GM12878 (cell line): ENCODE data around the gene OR2T2. TPM values are rescaled to one million over a fixed set of nuclear protein-coding genes. Genes with fewer than 3 reads are reported as not detected.
"Not testable (repeated sequence)": the region's sequence is repeated elsewhere in the genome, so short reads cannot be mapped to it uniquely, and the experiment has no call there.

Source experiments
- ATAC-seq: fragments of 200-7000 bp; cut with Tn5 transposase; 3 replicates; pipeline ENCODE4 v1.9.1; 2020; ENCODE audit warnings: mild to moderate bottlenecking, moderate library complexity
- BruUV-seq: library from RNA; stranded (reverse); fragments of 400-500 nt; replicated peaks from 2 replicates; lab custom pipeline; 2021; lab: Mats Ljungman, UMichigan
- CTCF ChIA-PET: fragments of 300-600 bp; sonication (Branson Sonifier 250); formaldehyde crosslinking; extraction: SDS; loops from one replicate; lab custom pipeline; 2021; ENCODE audit warnings: inconsistent platforms; lab: Yijun Ruan, JAX
- POLR2A ChIA-PET: fragments of 350-600 bp; formaldehyde crosslinking; extraction: SDS; loops from one replicate; lab custom pipeline; 2021; ENCODE audit warnings: inconsistent platforms; lab: Charles Lee
- RAD21 ChIA-PET: fragments of 300-600 bp; sonication (Branson Sonifier 250); formaldehyde crosslinking; loops from one replicate; lab custom pipeline; 2023; ENCODE audit warnings: antibody characterized with exemption; ENCODE audit not compliant: unreplicated experiment; lab: Charles Lee
- SMC1A ChIA-PET: fragments of 300-600 bp; sonication (Branson Sonifier 250); formaldehyde crosslinking; loops from one replicate; lab custom pipeline; 2023; ENCODE audit not compliant: unreplicated experiment, uncharacterized antibody; lab: Charles Lee
- DNase-seq: peaks from one replicate; pipeline ENCODE4 v3.0.0-alpha.2; 2011; ENCODE audit warnings: low read depth, low spot score
- FAIRE-seq: peaks from 3 replicates; lab custom pipeline; 2011; peaks lifted over from hg19 to GRCh38; lab: Jason Lieb, UNC
- H2AFZ ChIP-seq: 2 replicates; pipeline ENCODE4 v1.6.0; 2011; ENCODE audit warnings: low read depth, low read length, control low read depth; ENCODE audit not compliant: control insufficient read depth
- H3K27ac ChIP-seq: 2 replicates; pipeline ENCODE4 v1.5.1; 2011; ENCODE audit warnings: control low read depth; ENCODE audit not compliant: control insufficient read depth, insufficient read depth
- H3K27me3 ChIP-seq, 2 experiments: replicated peaks in 1 of 2; 2 replicates each; pipeline versions ENCODE4 v1.6.0 to v1.6.1; 2011; ENCODE audit warnings: low read length in 1 of 2; ENCODE audit not compliant: control insufficient read depth in 2 of 2, insufficient read depth in 2 of 2
- H3K36me3 ChIP-seq, 2 experiments: 2 replicates each; pipeline ENCODE4 v1.5.1; 2011; ENCODE audit warnings: low read length in 1 of 2; ENCODE audit not compliant: control insufficient read depth in 2 of 2, insufficient read depth in 2 of 2
- H3K4me1 ChIP-seq: 2 replicates; pipeline ENCODE4 v1.6.1; 2011; ENCODE audit warnings: mild to moderate bottlenecking, low read length, moderate library complexity, mixed read lengths; ENCODE audit not compliant: control insufficient read depth, insufficient read depth
- H3K4me2 ChIP-seq: 2 replicates; pipeline ENCODE4 v1.6.0; 2011; ENCODE audit warnings: control low read depth; ENCODE audit not compliant: control insufficient read depth, insufficient read depth
- H3K4me3 ChIP-seq: fragments of 200-600 bp; sonication (generic); 2 replicates; pipeline ENCODE4 v1.5.1; 2016
- H3K79me2 ChIP-seq: 2 replicates; pipeline ENCODE4 v1.6.0; 2011; ENCODE audit warnings: low read length; ENCODE audit not compliant: control insufficient read depth, insufficient read depth
- H3K9ac ChIP-seq: 2 replicates; pipeline ENCODE4 v1.8.0; 2011; ENCODE audit warnings: low read length, control low read depth, mixed read lengths; ENCODE audit not compliant: control insufficient read depth, insufficient read depth
- H3K9me3 ChIP-seq: replicated peaks from 3 replicates; pipeline ENCODE4 v1.5.1; 2011; ENCODE audit warnings: mild to moderate bottlenecking, low read length; ENCODE audit not compliant: control insufficient read depth, insufficient read depth
- H4K20me1 ChIP-seq: 2 replicates; pipeline ENCODE4 v1.6.0; 2011; ENCODE audit not compliant: control insufficient read depth, insufficient read depth
- POLR2AphosphoS5 ChIP-seq: IDR thresholded peaks from 2 replicates; pipeline ENCODE4 v1.6.1; 2011; ENCODE audit warnings: mild to moderate bottlenecking, low read length, inconsistent platforms
- WGBS: methylation state at CpG from one replicate; pipeline ENCODE4 v1.1.6; 2016; ENCODE audit warnings: low lambda C conversion rate; ENCODE audit not compliant: insufficient replicate concordance, insufficient coverage; ENCODE audit errors: missing lambda C conversion rate; 5-methylcytosine and 5-hydroxymethylcytosine counted together
- in situ Hi-C: fragments of 300-500 bp; cut with MboI; formaldehyde crosslinking; loops from 9 replicates; pipeline ENCODE4 v1.14.3; 2018; ENCODE audit warnings: mixed read lengths
- intact Hi-C: fragments of 100-400 bp; cut with micrococcal nuclease; formaldehyde crosslinking; loops from one replicate; pipeline ENCODE4 v1.14.2; 2022; ENCODE audit not compliant: unreplicated experiment
- polyA plus RNA-seq, 11 experiments: library from polyadenylated mRNA; depleted of rRNA in 4 of 11; unstranded in 6 of 11; stranded (reverse) in 5 of 11; fragments of >200 nt; fragmentation: Nextera tagmentation in 4 of 11; fragmentation: Illumina TruSeq in 1 of 11; extraction: Ambion mirVana in 4 of 11; extraction: Trizol in 1 of 11; gene quantifications; 1 replicate in 1 of 11; 2 replicates in 10 of 11; pipeline versions ENCODE4 v1.2.1 to v1.2.3, GENCODE V29; 2011 to 2016; ENCODE audit warnings: inconsistent platforms in 2 of 11, missing spikeins in 2 of 11, low read depth in 1 of 11
- total RNA-seq, 4 experiments: library from RNA; depleted of rRNA in 3 of 4; stranded (reverse); fragments of >200 nt in 3 of 4; fragmentation: Illumina TruSeq in 1 of 4; extraction: Trizol in 1 of 4; gene quantifications; 2 replicates each; pipeline versions ENCODE4 v1.2.1 to v1.2.3, GENCODE V29; 2013 to 2021
- TF ChIP-seq, protein P1 (sequence below): fragments of 450-650 bp; IDR thresholded peaks from 2 replicates; pipeline ENCODE4 v1.6.1; 2017; ENCODE audit warnings: mild to moderate bottlenecking, low read depth, inconsistent platforms; ENCODE audit not compliant: poor library complexity, severe bottlenecking
- TF ChIP-seq, protein P2 (sequence below): fragments of 450-650 bp; IDR thresholded peaks from 2 replicates; pipeline ENCODE4 v1.6.1; 2016; ENCODE audit warnings: mild to moderate bottlenecking

OR2T2 gene
- total and polyA plus RNA-seq, 10 of the 15 experiments (the other 5 are each of a cell fraction or from before 2014, with no cell fraction given): 0.07 to 7.0 (median 1.2) TPM

DNA sequence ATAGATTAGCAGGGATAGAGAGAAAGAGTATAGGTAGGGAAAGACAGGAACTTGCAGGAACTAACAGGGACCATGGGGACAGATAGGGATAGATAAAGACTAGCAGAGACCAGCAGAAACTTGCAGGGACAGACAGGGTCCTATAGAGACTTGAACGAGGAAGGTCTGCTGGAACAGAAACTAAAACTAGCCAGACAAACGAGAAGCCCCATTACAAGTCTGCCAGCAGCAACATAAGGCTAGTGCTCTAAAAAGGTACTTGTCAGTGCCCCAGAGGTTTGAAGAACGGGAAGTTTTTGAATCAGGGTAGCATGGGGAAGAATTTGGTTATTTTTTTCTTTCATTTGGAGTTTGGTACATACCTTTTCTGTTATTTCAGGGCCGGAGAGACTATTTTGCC, 13.2 kb upstream of the OR2T2 start:
- H3K36me3 ChIP-seq, DNase-seq, H4K20me1 ChIP-seq, intact Hi-C loops, FAIRE-seq, CTCF ChIA-PET, H3K4me1 ChIP-seq, RAD21 ChIA-PET, H3K9me3 ChIP-seq, H3K27me3 ChIP-seq, H3K79me2 ChIP-seq: not testable (repeated sequence)
- 3% methylated on average over 4 of the region's 4 CpGs for WGBS
- H3K4me2 ChIP-seq: peak overlapping the region; percentile 68
- peak overlapping the region; percentile 57 for H2AFZ ChIP-seq
- in situ Hi-C loops: loop anchor here (25.0 kb wide), 1 partner anchor 1070 kb away; no protein-coding TSS in a partner anchor
- H3K4me3 ChIP-seq: peak overlapping the region; percentile 55; the same call in 1 of the 2 replicates
- ATAC-seq: peak; percentile 63
- ChIA-PET POLR2A (interaction anchor here (0.6 kb wide), 1 partner anchor 1018 kb away, joined by 3 read pairs; no protein-coding TSS in a partner anchor), SMC1A (interaction anchor here (0.6 kb wide), 1 partner anchor 28 kb away, joined by 3 read pairs; no protein-coding TSS in a partner anchor)
- BruUV-seq: TSS peak; percentile 83
- TF ChIP-seq, protein P1, sequence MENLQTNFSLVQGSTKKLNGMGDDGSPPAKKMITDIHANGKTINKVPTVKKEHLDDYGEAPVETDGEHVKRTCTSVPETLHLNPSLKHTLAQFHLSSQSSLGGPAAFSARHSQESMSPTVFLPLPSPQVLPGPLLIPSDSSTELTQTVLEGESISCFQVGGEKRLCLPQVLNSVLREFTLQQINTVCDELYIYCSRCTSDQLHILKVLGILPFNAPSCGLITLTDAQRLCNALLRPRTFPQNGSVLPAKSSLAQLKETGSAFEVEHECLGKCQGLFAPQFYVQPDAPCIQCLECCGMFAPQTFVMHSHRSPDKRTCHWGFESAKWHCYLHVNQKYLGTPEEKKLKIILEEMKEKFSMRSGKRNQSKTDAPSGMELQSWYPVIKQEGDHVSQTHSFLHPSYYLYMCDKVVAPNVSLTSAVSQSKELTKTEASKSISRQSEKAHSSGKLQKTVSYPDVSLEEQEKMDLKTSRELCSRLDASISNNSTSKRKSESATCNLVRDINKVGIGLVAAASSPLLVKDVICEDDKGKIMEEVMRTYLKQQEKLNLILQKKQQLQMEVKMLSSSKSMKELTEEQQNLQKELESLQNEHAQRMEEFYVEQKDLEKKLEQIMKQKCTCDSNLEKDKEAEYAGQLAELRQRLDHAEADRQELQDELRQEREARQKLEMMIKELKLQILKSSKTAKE: peak; percentile 37
- TF ChIP-seq, protein P2, sequence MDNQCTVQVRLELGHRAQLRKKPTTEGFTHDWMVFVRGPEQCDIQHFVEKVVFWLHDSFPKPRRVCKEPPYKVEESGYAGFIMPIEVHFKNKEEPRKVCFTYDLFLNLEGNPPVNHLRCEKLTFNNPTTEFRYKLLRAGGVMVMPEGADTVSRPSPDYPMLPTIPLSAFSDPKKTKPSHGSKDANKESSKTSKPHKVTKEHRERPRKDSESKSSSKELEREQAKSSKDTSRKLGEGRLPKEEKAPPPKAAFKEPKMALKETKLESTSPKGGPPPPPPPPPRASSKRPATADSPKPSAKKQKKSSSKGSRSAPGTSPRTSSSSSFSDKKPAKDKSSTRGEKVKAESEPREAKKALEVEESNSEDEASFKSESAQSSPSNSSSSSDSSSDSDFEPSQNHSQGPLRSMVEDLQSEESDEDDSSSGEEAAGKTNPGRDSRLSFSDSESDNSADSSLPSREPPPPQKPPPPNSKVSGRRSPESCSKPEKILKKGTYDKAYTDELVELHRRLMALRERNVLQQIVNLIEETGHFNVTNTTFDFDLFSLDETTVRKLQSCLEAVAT: peak; percentile 51; the same call in 1 of the 2 replicates
- TF ChIP-seq POLR2AphosphoS5: 0 out of 2 replicates have a peak, but pooled peaks have one; percentile 30
- peak overlapping the region; percentile 68 for H3K27ac ChIP-seq
- H3K9ac ChIP-seq: peak overlapping the region; percentile 25; the same call in 1 of the 2 replicates

DNA sequence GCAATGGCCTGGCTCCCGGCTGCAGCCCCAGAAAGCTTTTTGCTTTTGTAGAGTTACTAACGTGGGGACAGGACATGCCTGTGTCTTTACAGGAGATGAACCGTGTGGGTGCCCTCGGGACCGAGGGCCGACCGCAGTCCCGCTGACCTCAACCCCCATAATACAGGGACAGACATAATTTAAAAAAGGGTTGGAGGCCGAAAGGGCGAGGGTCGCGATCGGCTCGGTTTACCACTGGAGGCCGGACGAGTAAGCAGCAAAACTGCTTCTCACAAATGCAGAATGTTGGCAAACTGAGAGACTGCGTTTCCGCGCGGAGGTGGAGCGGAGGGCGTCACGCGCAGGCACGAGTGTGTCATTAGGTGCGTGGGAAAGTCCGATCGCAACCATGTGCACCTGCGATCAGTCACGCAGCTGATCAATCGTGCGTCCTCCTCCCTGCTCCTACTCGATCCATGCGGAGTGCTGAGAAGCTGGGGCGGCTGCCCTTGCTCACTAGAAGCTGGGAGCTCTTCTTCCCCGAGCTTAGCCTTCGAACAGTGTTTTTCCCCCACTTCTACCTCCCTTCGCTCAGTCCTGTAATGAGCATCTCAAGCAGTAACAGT, 11.5 kb upstream of the OR2T2 start:
- BruUV-seq, CTCF ChIA-PET, H3K27me3 ChIP-seq, H3K4me1 ChIP-seq, H3K9me3 ChIP-seq, H2AFZ ChIP-seq, intact Hi-C loops, ATAC-seq, H3K27ac ChIP-seq, POLR2A ChIA-PET, H3K9ac ChIP-seq, DNase-seq, H4K20me1 ChIP-seq, H3K4me3 ChIP-seq, H3K36me3 ChIP-seq, FAIRE-seq, H3K79me2 ChIP-seq, H3K4me2 ChIP-seq: not testable (repeated sequence)
- in situ Hi-C loops: loop anchor here (25.0 kb wide), 1 partner anchor 1072 kb away; no protein-coding TSS in a partner anchor
- over 99% methylated on average over 27 of the region's 38 CpGs for WGBS
- ChIA-PET RAD21 (interaction anchor here (1.4 kb wide), 1 partner anchor 223 kb away, joined by 8 read pairs; no protein-coding TSS in a partner anchor), SMC1A (interaction anchor here (1.4 kb wide), 1 partner anchor 223 kb away, joined by 3 read pairs; no protein-coding TSS in a partner anchor)
